Hepatocyte (in vitro differentiated cells): ENCODE measurements around the gene SLC4A5. TPM values are rescaled to one million over a fixed set of nuclear protein-coding genes. Genes with fewer than 3 reads are reported as not detected.

Experiments
- DNase-seq: peaks from one replicate; pipeline ENCODE4 v3.0.0-alpha.2; 2016; ENCODE audit warnings: low spot score
- H2AFZ ChIP-seq: fragments of 200-600 bp; sonication (generic); 2 replicates; pipeline ENCODE4 v1.6.0; 2016; ENCODE audit warnings: antibody characterized with exemption, mild to moderate bottlenecking
- H3K27ac ChIP-seq: fragments of 200-600 bp; sonication (generic); 2 replicates; pipeline ENCODE4 v1.5.1; 2016; ENCODE audit warnings: mild to moderate bottlenecking
- H3K27me3 ChIP-seq: fragments of 200-600 bp; sonication (generic); 2 replicates; pipeline ENCODE4 v1.6.1; 2016
- H3K36me3 ChIP-seq: fragments of 200-600 bp; sonication (generic); replicated peaks from 2 replicates; pipeline ENCODE4 v1.5.1; 2016; ENCODE audit warnings: low read depth; ENCODE audit not compliant: insufficient read depth
- H3K4me1 ChIP-seq: fragments of 200-600 bp; sonication (generic); 2 replicates; pipeline ENCODE4 v1.5.1; 2016; ENCODE audit warnings: mild to moderate bottlenecking, moderate library complexity; ENCODE audit not compliant: insufficient read depth
- H3K4me2 ChIP-seq: fragments of 200-600 bp; sonication (generic); 2 replicates; pipeline ENCODE4 v1.6.0; 2016
- H3K4me3 ChIP-seq: fragments of 200-600 bp; sonication (generic); 2 replicates; pipeline ENCODE4 v1.5.1; 2016; ENCODE audit warnings: mild to moderate bottlenecking
- H3K79me2 ChIP-seq: fragments of 200-600 bp; sonication (generic); 2 replicates; pipeline ENCODE4 v1.6.0; 2017; ENCODE audit warnings: mild to moderate bottlenecking
- H3K9me2 ChIP-seq: fragments of 200-600 bp; sonication (generic); replicated peaks from 2 replicates; pipeline ENCODE4 v1.6.0; 2017; ENCODE audit warnings: mild to moderate bottlenecking; ENCODE audit not compliant: insufficient read depth
- H3K9me3 ChIP-seq: fragments of 200-600 bp; sonication (generic); 2 replicates; pipeline ENCODE4 v1.5.1; 2016; ENCODE audit warnings: low read depth, mild to moderate bottlenecking
- H4K20me1 ChIP-seq: fragments of 200-600 bp; sonication (generic); 2 replicates; pipeline ENCODE4 v1.6.0; 2016; ENCODE audit warnings: mild to moderate bottlenecking; ENCODE audit not compliant: insufficient read depth, poor library complexity, severe bottlenecking
- CTCF ChIP-seq: fragments of 200-600 bp; sonication (generic); IDR thresholded peaks from 2 replicates; pipeline ENCODE4 v1.5.1; 2016; ENCODE audit warnings: antibody characterized with exemption, mild to moderate bottlenecking; ENCODE audit not compliant: poor library complexity
- EZH2 ChIP-seq: fragments of 200-600 bp; sonication (generic); IDR thresholded peaks from 2 replicates; pipeline ENCODE4 v1.6.1; 2016; ENCODE audit warnings: antibody characterized with exemption, mild to moderate bottlenecking, borderline replicate concordance
- EZH2phosphoT487 ChIP-seq: fragments of 200-600 bp; sonication (generic); IDR thresholded peaks from one replicate; pipeline ENCODE4 v1.6.1; 2018; ENCODE audit warnings: antibody characterized with exemption, mild to moderate bottlenecking, low read depth, moderate library complexity; ENCODE audit not compliant: unreplicated experiment, severe bottlenecking
- WGBS: methylation state at CpG from one replicate; pipeline ENCODE4 v1.1.6; 2016; ENCODE audit warnings: low lambda C conversion rate; ENCODE audit errors: missing lambda C conversion rate; 5-methylcytosine and 5-hydroxymethylcytosine counted together
- polyA plus RNA-seq: library from polyadenylated mRNA; unstranded; fragments of >200 nt; fragmentation: Nextera tagmentation; extraction: Ambion mirVana; gene quantifications from 2 replicates; pipeline ENCODE4 v1.2.1, GENCODE V29; 2016
- total RNA-seq: library from RNA; depleted of rRNA; stranded (reverse); fragments of >200 nt; gene quantifications from 2 replicates; pipeline ENCODE4 v1.2.3, GENCODE V29; 2014

The SLC4A5 gene
- total and polyA plus RNA-seq, 2 experiments from 2014 or later, result 0.28 to 1.5 TPM

DNA sequence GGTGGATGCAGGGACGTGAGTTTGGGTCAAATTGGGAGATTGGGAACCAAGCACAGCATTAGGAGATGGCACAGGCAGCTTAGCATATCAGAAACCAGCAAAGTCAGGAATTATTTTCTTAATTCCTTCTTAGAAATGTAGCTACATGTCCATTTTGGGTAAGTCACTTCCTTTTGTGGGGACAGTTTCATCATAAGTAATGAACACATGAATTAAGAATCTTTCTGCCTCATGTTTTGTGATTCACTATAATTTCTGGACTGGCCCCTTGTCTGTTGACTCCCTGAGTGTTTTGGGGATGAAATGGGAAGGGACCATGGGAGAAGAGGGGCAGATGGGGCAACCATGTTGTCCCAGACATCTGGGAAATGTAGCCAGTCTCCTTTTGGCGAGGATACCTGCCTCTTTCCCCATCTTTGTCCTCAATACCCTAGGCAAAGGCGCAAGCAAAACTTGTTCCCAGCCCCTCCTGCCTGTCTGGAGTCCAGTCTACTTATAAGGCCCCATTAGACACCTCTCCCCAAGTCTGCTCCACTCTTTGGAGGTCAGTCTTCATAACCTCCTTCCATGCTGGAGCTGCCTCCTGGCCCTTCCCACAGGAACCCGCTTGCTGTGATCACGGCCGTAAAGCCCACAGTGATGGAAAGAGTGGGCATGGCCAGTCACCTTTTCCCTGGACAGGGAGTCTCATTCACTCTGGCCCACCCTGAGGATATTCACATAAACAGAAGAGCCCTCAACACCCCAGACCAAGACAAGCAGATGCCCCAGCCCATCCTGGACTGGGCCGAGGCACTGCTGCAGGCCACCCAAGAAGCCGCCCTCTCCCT is 119.1 kb downstream of the SLC4A5 start:
- Histone ChIP-seq H3K9me2 (no peaks in the 10 kb centered on the region), H3K4me2 (no peak overlapping the region), H3K27ac (no peak overlapping the region), H2AFZ (no peak overlapping the region), H3K79me2 (no peaks in the 10 kb centered on the region), H4K20me1 (no peaks in the 10 kb centered on the region), H3K9me3 (no peaks in the 10 kb centered on the region), H3K27me3 (no peaks in the 10 kb centered on the region), H3K36me3 (no peaks in the 10 kb centered on the region), H3K4me3 (no peak overlapping the region), H3K4me1 (no peaks in the 10 kb centered on the region)
- WGBS, result 91% methylated on average over 8 of the region's 8 CpGs
- no peak for DNase-seq
- no peak for TF ChIP-seq EZH2
- TF ChIP-seq EZH2phosphoT487, result no peak
- TF ChIP-seq CTCF, result no peak

GRCh38 chr2:74222300-74222650 is 120.9 kb downstream of the SLC4A5 start:
- no peak for TF ChIP-seq EZH2phosphoT487
- TF ChIP-seq CTCF, result no peak
- no peak for TF ChIP-seq EZH2
- H3K9me2 ChIP-seq, result no peaks in the 10 kb centered on the region
- 90% methylated on average over 6 of the region's 6 CpGs for WGBS

DNA sequence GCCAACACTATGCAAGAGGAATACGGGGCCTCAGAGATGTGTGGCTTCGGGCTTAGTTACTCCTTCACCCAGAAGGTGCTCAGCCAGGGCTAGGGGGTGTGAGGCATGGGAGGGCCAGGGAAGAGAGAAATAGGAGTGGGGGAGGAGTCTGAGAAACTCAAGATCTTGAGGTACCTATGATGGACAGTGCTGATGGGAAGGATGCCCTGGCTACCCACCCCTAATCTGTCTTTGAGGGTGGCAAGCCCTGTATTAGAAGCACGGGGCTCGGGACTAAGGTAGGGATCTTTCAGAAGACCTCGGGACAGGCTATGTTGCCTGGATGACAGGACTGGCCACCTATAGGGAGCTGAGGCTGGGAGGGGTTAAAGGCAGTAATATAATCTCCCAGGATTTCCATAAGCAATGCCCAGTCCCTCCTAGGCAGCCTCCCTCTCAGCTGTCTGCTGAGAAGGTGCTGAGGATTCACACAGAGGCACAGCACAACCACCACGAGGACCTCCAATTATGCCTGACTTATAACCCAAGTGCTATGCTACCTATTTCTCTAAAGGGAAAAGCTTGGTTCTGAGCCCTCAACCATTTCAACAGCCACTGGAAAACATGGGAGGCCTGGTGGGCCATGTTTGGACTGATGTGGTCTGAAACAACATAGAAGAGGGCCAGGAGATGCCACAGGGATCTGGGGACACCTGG is 121.5 kb downstream of the SLC4A5 start:
- no peak overlapping the region for H3K4me3 ChIP-seq

More at GRCh38 chr2:74222300-74222650, 120.9 kb downstream of the SLC4A5 start:
- Histone ChIP-seq H3K27ac (no peak overlapping the region), H3K4me3 (no peak overlapping the region), H3K9me3 (no peaks in the 10 kb centered on the region), H3K36me3 (no peaks in the 10 kb centered on the region), H4K20me1 (no peaks in the 10 kb centered on the region), H3K4me1 (no peaks in the 10 kb centered on the region), H3K79me2 (no peaks in the 10 kb centered on the region), H3K4me2 (no peak overlapping the region), H3K27me3 (no peaks in the 10 kb centered on the region), H2AFZ (no peak overlapping the region)
- no peak for DNase-seq

More for the DNA sequence above, 121.5 kb downstream of the SLC4A5 start:
- Histone ChIP-seq H4K20me1 (no peaks in the 10 kb centered on the region), H3K4me2 (no peak overlapping the region), H3K9me3 (no peaks in the 10 kb centered on the region), H2AFZ (no peak overlapping the region), H3K36me3 (no peaks in the 10 kb centered on the region), H3K4me1 (no peaks in the 10 kb centered on the region), H3K79me2 (no peaks in the 10 kb centered on the region), H3K27me3 (no peaks in the 10 kb centered on the region), H3K27ac (no peak overlapping the region), H3K9me2 (no peaks in the 10 kb centered on the region)
- WGBS, result 92% methylated on average over 6 of the region's 6 CpGs
- no peak for DNase-seq
- TF ChIP-seq EZH2 (no peak), EZH2phosphoT487 (no peak), CTCF (no peak)
